ENCODE results near the gene SMC2. TPM values are rescaled to one million over a fixed set of nuclear protein-coding genes. Genes with fewer than 3 reads are reported as not detected.

Gene SMC2
- total and polyA plus RNA-seq, 9 of the 15 experiments (the other 6 are each of a cell fraction or from before 2014, with no cell fraction given): 18.0 to 54.0 (median 32.9) TPM

DNA sequence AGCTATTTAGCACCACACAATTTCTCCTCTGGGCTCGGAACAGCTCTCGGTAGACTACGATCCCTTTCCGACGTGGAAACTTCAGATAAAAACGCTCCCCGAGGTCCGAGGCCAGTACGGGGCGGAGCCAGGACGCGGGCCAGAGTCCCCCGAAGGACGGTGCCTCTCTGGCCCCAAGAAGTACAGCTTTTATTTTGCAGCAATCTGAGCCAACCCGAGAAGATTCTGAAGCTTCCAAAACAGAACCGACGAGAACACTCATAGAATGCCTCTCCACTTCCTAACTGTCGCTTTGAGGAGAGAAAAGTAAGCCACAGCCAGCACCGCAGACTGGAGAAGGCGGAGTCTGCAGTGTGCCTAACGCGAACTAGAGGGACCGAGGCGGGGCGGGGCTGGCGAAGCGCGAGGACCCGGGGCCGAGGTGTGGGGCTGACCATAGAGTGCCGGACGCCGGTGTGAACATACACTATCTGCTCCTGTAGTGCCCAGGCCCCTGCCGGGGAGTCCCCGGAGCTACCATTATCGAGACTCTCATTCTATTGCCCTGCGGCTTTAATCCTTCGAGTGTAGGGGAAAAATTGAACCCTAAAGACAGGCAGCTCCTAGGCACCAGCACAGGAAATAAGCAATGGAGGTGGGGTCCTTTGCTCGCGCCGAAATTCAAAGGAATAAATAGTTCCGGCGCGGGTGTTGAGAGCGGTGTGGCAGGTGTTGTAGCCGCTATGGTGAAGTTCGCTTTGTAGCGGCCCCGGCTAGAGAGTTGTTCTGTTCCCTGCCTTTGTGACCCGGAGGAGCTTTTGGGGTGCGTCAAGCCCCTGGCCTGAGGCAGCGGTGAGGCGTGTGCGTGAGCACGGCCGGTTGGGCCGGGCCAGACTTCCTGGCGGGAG is at the start of gene SMC2 (continued):
- peak in 1 of 2 experiments; percentile 97 for TF ChIP-seq NCOA2 (IDR thresholded peaks at IDR 0.05; ENCODE audit: partially characterized antibody in 2 of 2)
- no peak for TF ChIP-seq NFE2L1 (tag; IDR thresholded peaks at IDR 0.05; ENCODE audit: borderline replicate concordance, low read depth)
- peak; percentile 4; the same call in 1 of the 2 replicates for TF ChIP-seq JUND (IDR thresholded peaks at IDR 0.05; ENCODE audit: borderline replicate concordance, low read depth, low read length)
- no peak for TF ChIP-seq JUND (tag; IDR thresholded peaks at IDR 0.05; ENCODE audit: borderline replicate concordance, low read depth, low read length)
- TF ChIP-seq ZNF668 (CRISPR knock-in tag; IDR thresholded peaks at IDR 0.05): no peak
- TF ChIP-seq, protein P1, sequence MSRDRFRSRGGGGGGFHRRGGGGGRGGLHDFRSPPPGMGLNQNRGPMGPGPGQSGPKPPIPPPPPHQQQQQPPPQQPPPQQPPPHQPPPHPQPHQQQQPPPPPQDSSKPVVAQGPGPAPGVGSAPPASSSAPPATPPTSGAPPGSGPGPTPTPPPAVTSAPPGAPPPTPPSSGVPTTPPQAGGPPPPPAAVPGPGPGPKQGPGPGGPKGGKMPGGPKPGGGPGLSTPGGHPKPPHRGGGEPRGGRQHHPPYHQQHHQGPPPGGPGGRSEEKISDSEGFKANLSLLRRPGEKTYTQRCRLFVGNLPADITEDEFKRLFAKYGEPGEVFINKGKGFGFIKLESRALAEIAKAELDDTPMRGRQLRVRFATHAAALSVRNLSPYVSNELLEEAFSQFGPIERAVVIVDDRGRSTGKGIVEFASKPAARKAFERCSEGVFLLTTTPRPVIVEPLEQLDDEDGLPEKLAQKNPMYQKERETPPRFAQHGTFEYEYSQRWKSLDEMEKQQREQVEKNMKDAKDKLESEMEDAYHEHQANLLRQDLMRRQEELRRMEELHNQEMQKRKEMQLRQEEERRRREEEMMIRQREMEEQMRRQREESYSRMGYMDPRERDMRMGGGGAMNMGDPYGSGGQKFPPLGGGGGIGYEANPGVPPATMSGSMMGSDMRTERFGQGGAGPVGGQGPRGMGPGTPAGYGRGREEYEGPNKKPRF (IDR thresholded peaks at IDR 0.05; ENCODE audit: low read depth, low read length): no peak
- TF ChIP-seq, protein P2, sequence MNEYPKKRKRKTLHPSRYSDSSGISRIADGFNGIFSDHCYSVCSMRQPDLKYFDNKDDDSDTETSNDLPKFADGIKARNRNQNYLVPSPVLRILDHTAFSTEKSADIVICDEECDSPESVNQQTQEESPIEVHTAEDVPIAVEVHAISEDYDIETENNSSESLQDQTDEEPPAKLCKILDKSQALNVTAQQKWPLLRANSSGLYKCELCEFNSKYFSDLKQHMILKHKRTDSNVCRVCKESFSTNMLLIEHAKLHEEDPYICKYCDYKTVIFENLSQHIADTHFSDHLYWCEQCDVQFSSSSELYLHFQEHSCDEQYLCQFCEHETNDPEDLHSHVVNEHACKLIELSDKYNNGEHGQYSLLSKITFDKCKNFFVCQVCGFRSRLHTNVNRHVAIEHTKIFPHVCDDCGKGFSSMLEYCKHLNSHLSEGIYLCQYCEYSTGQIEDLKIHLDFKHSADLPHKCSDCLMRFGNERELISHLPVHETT (CRISPR knock-in tag; conservative IDR thresholded peaks at IDR 0.05 in 1 of 2, IDR thresholded peaks at IDR 0.05 in 1 of 2): peak in 1 of 2 experiments; percentile 69; a peak in 1 of 4 replicates
- TF ChIP-seq CREB1 (IDR thresholded peaks at IDR 0.05): no peak
- TF ChIP-seq CREB1 (CRISPR knock-in tag; IDR thresholded peaks at IDR 0.05): no peak
- TF ChIP-seq ZNF766 (CRISPR knock-in tag; conservative IDR thresholded peaks at IDR 0.05): no peak; the same call in 1 of the 2 replicates
- no peak for TF ChIP-seq ZBTB8A (IDR thresholded peaks at IDR 0.05; ENCODE audit: partially characterized antibody)
- no peak for TF ChIP-seq NFATC3 (IDR thresholded peaks at IDR 0.05)
- TF ChIP-seq SREBF2 (CRISPR knock-in tag; IDR thresholded peaks at IDR 0.05): no peak
- TF ChIP-seq ZNF384 (IDR thresholded peaks at IDR 0.05; ENCODE audit: low read depth, low read length): no peak
- TF ChIP-seq, protein P3, sequence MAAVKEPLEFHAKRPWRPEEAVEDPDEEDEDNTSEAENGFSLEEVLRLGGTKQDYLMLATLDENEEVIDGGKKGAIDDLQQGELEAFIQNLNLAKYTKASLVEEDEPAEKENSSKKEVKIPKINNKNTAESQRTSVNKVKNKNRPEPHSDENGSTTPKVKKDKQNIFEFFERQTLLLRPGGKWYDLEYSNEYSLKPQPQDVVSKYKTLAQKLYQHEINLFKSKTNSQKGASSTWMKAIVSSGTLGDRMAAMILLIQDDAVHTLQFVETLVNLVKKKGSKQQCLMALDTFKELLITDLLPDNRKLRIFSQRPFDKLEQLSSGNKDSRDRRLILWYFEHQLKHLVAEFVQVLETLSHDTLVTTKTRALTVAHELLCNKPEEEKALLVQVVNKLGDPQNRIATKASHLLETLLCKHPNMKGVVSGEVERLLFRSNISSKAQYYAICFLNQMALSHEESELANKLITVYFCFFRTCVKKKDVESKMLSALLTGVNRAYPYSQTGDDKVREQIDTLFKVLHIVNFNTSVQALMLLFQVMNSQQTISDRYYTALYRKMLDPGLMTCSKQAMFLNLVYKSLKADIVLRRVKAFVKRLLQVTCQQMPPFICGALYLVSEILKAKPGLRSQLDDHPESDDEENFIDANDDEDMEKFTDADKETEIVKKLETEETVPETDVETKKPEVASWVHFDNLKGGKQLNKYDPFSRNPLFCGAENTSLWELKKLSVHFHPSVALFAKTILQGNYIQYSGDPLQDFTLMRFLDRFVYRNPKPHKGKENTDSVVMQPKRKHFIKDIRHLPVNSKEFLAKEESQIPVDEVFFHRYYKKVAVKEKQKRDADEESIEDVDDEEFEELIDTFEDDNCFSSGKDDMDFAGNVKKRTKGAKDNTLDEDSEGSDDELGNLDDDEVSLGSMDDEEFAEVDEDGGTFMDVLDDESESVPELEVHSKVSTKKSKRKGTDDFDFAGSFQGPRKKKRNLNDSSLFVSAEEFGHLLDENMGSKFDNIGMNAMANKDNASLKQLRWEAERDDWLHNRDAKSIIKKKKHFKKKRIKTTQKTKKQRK (IDR thresholded peaks at IDR 0.05; ENCODE audit: borderline replicate concordance, low read depth, low read length): no peak
- no peak for TF ChIP-seq SMARCC2 (IDR thresholded peaks at IDR 0.05; ENCODE audit: low read depth)
- TF ChIP-seq HMGN3 (IDR thresholded peaks at IDR 0.05; ENCODE audit: borderline replicate concordance, extremely low read depth, insufficient read length, low read depth, low read length): no peak
- TF ChIP-seq MEF2A (IDR thresholded peaks at IDR 0.05; ENCODE audit: control insufficient read depth, low read depth, low read length): no peak
